GM21390 (cell line): ENCODE data around the gene MS4A15.

Experiments used
- ATAC-seq: cut with Tn5 transposase; IDR thresholded peaks from one replicate; pipeline ENCODE4 v1.9.1; 2021; ENCODE audit not compliant: unreplicated experiment

Gene MS4A15

DNA sequence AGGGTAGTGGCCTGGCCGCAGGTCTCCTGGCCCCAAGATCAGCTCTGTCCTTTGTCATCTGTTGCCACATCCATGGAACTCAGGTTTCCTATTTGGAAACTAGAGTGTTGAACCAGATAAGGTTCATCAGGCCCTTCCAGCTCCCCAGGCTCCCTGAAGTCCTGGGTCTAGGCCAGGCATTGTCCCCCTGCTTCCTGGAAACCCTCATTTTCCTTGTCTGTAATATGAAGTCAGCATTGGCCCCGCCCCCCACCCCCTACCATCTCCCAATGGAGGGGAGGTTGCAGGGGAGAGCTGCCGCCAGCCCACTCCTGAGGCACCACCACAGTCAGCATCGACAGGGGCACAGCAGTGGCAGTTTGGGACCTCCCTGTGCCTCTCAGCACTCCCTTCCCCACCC, 19.5 kb downstream of the MS4A15 start:
- ATAC-seq: no peak

DNA sequence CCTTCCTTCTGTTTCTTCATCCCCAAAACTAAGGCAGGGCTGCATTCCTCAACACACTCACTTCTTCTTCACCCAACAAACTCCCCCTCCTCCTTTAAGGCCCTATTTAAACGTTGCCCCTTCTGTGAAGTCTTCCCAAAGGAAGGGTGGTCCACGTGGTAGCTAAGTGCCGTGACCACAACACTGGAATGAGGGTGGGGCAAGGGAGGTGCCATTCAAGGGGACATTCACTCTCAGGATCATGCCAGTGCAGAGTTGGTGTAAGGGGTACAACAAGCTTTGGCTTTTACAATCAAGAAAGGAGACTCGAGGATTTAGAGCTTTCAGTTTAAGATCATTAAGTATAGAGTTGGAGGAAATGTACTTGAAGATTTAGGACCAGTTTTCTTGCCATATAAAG, 20.4 kb downstream of the MS4A15 start:
- no peak for ATAC-seq

GRCh38 chr11:60777572-60777971, 20.9 kb downstream of the MS4A15 start:
- no peak for ATAC-seq

DNA sequence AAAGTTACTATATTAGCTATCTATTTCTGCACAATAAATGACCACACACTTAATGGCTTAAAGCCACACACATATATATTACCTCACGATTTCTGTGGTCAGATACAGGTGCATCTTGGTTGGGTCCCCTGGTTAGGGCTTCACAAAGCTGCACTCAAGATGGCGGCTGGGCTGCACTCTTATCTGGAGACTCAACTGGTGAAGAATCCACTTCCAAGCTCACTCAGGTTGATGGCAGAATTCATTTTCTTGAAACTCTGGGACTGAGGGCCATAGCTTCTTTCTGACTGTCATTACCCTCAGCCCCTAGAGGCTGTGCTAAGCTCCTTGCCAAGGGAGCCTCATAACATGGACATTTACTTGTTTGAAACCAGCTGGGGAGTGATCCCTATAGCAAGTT, 23.4 kb downstream of the MS4A15 start:
- no peak for ATAC-seq

- no peak for ATAC-seq
Measured at GRCh38 chr11:60780774-60781173, 24.1 kb downstream of the MS4A15 start.

DNA sequence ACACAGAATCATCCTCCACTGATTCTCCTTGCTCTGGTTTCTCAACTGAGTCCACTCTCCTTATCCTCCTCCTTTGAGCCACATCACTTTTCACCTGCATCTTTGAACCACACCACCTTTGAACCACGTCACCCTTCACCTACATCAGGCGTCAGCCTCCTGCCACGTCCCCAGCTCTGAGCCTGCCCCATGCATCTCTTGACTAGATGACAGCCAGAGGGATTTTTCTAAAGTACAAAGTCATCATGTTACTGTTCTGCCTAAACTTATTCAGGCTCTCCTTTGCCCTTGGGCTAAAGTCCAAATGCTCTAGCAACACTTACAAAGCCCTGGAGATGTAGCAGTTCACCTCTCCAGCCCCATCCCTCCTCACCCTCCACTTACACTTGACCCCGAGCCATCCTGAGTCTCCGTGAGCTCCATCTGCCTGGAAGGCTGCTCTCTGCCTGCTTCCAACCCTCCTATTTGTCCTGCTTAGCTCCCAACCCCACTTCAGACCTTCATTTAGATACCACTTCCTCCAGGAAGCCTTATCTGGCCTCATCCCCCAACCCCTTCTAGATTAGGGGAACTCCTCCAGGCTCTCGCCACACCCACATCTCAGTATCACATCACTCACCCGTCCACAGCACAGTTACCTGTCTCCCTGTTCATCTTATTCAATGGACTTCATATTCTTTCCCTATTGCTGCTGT, 24.8 kb downstream of the MS4A15 start:
- ATAC-seq: no peak

- ATAC-seq: no peak
Measured at GRCh38 chr11:60781981-60782316, 25.3 kb downstream of the MS4A15 start.

DNA sequence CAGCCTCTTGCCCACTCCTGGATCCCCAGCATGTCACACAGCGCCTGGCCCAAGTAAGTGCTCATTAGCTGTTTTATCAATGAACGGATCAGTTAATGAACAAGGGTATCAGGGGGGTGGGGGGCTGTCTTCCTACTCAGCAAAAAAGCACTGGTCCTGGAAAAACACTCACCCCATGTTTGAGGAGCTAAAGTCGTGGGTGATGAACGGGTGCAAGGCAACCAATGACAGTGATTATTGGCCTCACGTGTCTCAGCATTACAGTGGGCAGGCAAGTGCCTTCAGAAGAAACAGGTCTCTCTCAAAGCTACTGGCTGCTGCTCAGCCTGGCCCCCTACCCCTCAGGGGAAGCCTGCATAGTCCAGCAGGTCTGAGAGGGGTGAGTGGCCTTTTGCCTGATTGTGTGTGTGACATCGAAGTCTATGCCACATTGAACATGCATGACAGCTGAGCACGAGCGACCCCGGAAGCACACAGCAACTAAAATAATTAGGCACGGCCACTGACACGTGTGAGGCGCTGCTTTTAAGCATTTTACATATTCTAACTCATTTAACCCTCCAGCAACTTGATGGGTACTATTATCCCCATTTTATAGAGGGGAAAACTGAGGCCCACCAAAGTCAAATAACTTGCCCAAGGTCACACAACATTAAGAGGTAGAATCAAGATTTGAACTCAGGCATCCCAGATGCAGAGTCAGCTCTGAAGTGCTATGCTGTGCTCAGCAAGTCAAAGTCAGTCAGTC, 25.9 kb downstream of the MS4A15 start:
- ATAC-seq: no peak

DNA sequence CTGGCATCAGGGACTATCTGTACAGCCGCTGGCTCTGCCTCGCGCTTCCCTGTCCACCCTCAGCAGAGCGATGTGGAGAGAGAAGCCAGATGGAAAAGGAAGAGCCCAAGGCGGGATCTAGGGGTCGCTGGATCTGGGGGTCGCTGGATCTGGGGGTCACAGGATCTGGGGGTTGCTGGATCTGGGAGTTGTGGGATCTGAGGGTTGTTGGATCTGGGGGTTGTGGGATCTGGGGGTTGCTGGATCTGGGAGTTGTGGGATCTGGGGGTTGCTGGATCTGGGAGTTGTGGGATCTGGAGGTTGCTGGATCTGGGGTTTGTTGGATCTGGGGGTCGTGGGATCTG, 26.4 kb downstream of the MS4A15 start:
- no peak for ATAC-seq

DNA sequence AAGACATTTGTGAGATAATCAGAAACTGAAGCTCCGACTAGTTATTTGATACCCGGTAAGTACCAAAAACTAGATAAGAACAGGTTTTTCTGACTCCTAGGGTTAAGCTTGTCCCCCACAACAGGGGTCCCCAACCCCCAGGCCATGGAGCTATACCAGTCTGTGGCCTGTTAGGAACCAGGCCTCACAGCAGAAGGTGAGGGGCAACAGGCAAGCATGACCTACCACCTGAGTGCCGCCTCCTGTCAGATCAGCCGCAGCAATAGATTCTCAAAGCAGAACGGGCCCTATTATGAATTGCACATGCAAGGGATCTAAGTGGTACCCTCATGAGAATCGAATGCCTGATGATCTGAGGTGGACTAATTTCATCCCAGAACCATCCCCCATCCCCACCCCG, 27.2 kb downstream of the MS4A15 start:
- no peak for ATAC-seq

- no peak for ATAC-seq
Measured at GRCh38 chr11:60785136-60785535, 28.5 kb downstream of the MS4A15 start, which contains the start of gene MS4A10. Gene MS4A10 (plus strand): TSS chr11:60785333. CDS start chr11:60790336, 5,003 bp downstream.

DNA sequence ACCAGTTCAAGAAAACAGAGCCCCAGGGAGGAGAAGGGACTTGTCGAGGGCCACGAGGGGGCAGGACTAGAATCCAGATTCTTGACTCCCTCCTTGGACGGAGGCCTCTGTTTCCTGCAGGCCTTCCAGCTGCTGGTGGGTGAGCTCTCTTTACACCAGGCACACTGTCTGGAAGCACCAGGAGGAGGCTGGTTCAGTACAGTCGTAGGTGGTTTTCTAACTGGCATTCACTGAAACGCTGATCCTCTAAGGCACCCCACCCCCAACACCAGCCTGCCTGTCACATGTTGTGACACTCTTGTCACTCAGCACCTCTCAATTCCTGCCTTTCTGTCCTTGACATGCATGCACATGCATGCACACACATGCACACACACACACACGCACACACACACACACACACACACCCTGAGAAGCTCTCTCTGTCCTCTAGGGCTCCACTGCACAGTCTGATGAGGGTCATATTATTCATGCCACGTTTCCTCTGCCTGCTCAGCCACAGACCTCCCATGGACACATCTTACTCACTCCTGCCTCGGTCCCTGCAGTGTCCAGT, 29.2 kb downstream of the MS4A15 start:
- ATAC-seq: no peak

DNA sequence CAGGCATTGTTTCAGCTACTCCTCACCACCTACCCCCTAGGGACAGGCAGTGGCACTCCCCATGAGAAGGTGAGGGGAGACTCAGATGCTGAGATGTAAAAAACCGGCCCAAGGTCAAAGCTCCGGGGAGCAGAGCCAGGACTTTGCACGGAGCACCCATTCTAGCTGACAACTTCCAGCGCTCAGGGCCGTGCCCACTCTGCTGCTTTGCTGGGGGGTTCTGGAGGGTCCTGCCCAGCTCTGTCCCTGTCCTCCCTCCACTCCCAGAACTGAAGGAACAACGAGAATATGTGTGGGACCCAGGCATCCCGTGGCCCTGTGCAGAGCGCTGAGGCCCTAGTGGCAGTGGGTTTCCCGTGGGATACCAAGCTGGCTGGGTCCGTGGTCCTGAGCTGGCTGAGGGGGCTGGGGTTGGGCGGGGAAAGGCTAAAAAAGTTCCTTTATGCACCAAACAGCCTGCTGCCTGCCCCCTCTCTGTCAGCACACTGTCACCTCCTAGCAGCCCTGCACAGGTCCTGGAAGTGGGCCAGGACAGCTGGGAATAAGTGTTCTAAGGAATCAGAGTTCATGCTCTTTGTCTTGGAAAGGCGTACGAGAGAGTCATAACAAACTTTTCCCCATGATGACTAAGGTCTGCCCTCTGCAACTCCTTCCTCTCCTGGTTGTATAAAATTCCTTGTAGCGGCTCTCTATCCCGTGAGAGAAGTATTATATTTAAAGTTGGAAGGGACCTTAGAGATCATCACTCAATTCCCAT, 30.3 kb downstream of the MS4A15 start:
- no peak for ATAC-seq

DNA sequence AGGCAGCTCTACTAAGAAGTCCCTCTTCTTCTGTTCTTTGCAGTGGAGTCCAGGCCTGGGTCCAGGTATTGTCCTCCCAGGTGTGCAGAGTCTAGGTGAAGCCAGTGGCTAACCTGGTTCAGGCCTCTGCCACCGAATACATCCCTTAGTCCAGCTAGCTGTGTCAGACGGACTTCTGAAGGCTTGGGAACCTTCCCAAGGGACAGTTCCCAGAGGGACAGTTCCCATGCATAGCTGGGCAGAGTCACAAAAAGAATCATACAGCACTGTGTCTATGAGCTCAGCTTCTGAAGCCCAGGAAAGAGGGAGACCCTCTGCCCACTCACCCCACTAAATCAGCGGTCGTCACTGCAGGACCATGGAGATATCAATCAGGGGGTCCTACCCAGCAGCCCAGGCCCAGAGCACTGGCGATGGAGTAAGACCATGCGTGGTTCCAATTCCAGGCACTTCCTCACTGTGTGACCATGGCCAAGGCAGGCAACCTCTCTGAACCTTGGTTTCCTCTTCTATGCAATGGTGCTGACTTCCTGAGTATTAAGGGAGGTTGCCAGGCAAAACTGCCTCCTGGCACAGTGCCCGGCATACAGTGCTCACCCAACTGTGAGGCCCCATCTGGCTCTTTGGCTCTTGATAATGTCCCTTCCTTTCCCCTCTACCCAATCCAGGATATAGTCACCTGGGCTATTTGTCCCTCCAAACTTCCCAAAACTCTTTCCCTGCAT, 31.9 kb downstream of the MS4A15 start:
- ATAC-seq: no peak

DNA sequence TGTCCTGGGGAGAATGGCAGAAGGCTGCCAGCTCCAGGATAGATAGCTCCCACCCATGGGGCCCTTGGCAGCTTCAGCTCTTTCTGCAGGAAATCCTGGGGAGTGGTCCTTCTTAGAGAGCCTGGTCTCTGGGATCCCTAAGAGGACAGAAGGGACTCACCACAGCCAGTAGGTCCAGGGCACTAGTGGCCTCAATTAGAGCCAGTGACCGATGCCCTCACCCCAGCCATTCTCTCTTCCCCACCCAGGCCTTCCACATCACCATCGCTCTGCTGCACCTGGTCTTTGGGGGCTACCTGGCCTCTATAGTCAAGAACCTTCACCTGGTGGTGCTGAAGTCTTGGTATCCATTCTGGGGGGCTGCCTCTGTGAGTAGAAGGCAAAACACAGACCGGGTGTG, 34.1 kb downstream of the MS4A15 start:
- no peak for ATAC-seq

- ATAC-seq: no peak
Measured at GRCh38 chr11:60791153-60791933, 34.7 kb downstream of the MS4A15 start.

DNA sequence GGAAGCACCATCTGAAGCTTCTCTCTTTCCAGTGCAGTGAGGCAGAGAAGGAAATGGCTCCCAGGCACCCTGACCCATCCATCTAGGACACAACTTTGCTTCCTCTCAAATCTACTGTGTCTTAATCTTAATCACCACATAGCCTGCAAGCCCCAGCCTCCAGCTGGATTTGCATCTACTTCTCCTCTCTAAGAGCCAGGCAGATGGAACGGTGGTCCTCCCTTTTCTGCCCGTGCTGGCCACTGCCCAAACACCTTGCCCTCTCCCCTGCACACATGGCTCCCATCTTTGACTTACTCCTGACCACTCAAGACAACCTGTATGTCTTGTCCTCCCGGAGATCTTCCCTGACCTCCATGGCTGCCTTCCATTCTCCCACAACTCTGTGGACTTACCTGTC, 35.9 kb downstream of the MS4A15 start:
- no peak for ATAC-seq

DNA sequence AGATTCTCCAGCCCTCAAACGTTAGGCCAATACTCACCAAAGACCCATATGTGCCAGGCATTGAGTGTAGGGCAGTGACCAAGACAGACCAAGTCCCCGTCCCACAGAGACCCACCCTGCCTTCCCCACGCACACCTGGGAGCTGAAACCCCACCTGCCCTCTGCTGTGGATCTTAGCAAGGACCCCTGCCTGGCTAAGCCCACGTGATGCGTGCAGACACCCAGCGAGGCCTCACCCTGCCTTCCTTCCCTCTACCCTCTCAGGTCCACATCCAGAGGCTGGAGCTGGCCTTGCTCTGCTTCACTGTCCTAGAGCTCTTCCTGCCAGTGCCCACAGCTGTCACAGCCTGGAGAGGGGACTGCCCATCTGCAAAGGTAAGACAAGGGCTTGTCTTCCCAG, 38.6 kb downstream of the MS4A15 start:
- ATAC-seq: no peak

DNA sequence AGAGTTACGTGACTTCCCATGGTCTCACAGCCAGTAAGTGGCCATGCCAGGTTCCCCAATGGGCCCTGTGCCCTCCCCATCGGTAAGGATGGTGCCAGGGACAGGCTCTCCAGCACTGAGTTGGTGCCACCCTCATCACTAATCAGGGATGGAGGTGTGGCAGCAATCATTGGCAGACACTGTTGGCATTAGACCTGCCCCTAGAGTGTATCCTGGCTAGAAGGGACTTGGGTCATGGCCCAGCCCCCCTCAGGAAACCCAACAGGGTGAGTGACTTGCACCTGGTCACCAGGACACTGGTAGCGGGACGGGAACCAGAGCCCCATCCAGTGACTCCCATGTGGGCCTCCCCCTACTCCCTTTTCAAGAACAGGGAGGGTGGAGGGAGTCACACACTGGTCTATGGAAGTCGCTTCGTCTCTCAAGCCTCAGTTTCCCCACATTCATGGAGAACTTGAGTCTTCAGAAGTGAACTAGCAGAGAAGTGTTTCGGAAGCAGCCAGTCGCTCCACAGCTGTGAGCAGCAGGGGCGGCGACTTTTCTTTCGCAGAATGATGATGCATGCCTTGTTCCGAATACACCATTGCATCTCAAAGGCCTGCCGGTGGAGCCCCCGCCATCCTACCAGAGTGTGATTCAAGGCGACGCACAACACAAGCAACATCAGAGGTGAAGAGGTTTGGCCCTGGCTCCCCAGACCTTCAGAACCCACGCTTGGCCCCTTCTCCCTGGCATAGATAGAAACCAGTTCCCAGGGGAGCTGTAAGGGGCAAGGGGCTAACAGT, 41.4 kb downstream of the MS4A15 start:
- ATAC-seq: no peak

GRCh38 chr11:60798631-60799030, 42.0 kb downstream of the MS4A15 start:
- no peak for ATAC-seq
